NB4 (cell line): Measurements from ENCODE around the gene CHRNE.

ENCODE experiments used
- DNase-seq: peaks from one replicate; pipeline ENCODE4 v3.0.0; 2010; ENCODE audit warnings: low read depth
- H3K4me3 ChIP-seq: one replicate; pipeline ENCODE4 v1.5.1; 2011; ENCODE audit warnings: mild to moderate bottlenecking, low read depth, low read length, moderate library complexity
- MYC ChIP-seq: IDR thresholded peaks from 2 replicates; pipeline ENCODE4 v1.6.1; 2011; ENCODE audit warnings: low read depth, low read length
- POLR2A ChIP-seq: IDR thresholded peaks from 2 replicates; pipeline ENCODE4 v1.6.1; 2011; ENCODE audit warnings: mild to moderate bottlenecking; ENCODE audit not compliant: insufficient read length; ENCODE audit errors: extremely low read depth
- TF ChIP-seq, protein P1 (sequence below): IDR thresholded peaks from one replicate; pipeline ENCODE4 v1.5.1; 2012; ENCODE audit warnings: low read depth, low read length
- TF ChIP-seq, protein P2 (sequence below): IDR thresholded peaks from 2 replicates; pipeline ENCODE4 v1.6.1; 2011; ENCODE audit warnings: low read depth, low read length

Gene CHRNE

DNA sequence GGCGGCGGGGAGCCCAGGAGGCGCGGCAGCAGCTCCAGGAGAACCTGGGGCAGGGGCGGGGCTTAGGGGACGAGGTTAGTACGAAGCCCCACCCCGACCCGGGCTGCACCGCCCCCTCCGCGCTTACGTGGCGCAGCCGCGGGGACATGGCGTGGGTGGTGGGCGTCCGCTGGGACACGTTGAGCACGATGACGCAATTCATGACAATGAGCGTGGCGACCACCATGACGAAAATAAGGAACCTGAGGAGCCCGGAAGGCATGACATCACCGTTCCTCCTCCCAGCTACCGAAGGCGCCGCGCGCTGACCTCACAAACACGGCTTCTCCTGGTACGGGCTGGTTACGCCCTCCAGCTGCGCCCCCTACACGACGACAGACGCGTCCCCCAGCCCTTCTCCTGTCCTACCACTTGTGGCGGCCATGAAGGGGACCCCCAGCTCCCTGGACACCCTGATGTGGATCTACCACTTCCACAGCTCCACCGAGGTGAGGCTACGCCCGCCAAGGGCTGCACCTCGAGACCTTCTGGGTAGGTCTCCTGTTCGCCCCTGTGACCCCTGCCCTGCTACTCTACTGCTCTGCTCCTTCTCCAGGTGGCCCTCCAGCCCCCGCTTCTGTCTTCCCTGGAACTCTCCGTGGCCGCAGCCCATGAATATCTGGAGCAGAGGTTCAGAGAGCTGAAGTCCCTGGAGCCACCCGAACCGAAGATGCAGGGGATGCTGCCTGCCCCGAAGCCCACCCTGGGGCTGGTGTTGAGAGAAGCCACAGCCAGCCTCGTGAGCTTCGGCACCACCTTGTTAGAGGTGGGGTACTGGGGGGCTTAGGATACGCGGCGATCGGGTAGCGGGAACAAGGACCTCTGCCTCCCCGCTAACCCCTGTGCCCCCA lies 3.3 kb downstream of the CHRNE start, which contains the start of gene C17orf107:
TSS of gene C17orf107 (plus strand) at position 196 of the 890 bp plus-strand sequence. CDS start at position 423, 227 bp downstream.
- H3K4me3 ChIP-seq, result no peak within 1 kb of the TSS
- TF ChIP-seq, protein P1, sequence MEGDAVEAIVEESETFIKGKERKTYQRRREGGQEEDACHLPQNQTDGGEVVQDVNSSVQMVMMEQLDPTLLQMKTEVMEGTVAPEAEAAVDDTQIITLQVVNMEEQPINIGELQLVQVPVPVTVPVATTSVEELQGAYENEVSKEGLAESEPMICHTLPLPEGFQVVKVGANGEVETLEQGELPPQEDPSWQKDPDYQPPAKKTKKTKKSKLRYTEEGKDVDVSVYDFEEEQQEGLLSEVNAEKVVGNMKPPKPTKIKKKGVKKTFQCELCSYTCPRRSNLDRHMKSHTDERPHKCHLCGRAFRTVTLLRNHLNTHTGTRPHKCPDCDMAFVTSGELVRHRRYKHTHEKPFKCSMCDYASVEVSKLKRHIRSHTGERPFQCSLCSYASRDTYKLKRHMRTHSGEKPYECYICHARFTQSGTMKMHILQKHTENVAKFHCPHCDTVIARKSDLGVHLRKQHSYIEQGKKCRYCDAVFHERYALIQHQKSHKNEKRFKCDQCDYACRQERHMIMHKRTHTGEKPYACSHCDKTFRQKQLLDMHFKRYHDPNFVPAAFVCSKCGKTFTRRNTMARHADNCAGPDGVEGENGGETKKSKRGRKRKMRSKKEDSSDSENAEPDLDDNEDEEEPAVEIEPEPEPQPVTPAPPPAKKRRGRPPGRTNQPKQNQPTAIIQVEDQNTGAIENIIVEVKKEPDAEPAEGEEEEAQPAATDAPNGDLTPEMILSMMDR, result no peak
- TF ChIP-seq MYC, result no peak
- TF ChIP-seq, protein P2, sequence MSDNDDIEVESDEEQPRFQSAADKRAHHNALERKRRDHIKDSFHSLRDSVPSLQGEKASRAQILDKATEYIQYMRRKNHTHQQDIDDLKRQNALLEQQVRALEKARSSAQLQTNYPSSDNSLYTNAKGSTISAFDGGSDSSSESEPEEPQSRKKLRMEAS, result no peak
- TF ChIP-seq POLR2A, result no peak
- DNase-seq, result peak; percentile 21

DNA sequence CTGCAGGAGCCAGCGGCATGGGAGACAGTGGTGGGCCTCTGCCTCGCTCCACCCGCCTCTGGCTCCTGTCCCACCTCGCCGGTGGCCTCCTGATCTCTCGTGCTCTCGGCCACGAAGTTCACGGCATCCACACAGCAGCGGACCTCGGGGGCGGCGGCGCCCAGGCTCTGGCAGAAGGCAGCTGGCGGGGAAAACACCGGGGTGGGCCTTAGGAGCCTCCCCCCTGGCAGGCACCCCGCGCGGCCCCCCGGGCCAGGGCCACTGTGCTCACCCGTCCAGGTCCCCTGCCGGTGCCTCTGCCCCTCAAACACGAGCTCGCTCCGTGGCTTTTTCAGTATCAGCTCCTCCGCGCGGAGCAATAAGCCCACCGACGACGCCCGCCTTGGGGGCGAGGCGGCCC lies 4.0 kb downstream of the CHRNE start:
- no peak overlapping the region for H3K4me3 ChIP-seq
- DNase-seq, result no peak
- TF ChIP-seq, protein P2, result no peak
- TF ChIP-seq MYC (no peak), POLR2A (no peak)
- TF ChIP-seq, protein P1, result no peak

DNA sequence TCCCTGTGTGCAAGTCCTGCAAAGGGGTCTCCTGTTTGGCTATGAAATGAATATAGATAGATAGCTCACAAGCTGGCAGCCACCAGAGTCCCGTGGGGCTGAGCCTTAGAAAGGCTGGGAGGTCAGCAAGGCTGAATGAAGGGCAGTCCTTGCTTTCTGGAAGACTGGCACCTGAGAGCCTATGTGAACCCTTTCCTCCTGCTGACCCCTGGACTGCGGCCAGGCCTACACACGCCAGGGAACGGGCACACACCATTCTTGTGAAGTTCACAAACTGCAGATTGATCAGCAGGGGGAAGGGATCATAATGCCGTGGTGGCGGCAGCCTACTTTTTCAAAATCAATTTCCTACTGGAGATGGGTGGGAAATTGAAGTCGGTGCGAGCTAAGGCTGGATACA lies 4.5 kb downstream of the CHRNE start:
- no peak for DNase-seq
- no peak overlapping the region for H3K4me3 ChIP-seq
- TF ChIP-seq, protein P1, result no peak
- TF ChIP-seq, protein P2, result no peak

DNA sequence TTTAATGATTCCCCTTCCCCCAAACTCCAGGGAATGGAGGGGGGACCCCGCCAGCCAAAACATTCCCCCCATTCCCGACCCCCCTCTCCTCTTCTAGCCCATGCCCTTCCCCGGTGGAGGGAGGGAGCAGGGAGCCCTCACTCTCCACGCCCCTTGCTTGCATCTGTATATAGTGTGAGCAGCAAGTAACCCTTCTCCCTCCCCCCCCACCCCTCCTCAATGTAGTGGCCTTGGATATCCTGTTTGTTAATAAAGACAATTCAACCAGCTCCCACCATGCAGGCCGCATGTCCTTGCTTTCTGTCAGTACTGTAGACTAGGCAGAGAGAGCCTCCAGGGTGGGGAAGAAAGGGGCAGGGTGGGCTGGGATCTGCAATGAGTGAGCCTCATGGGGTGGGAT lies 5.1 kb downstream of the CHRNE start:
- no peak overlapping the region for H3K4me3 ChIP-seq
- TF ChIP-seq, protein P1, result no peak
- TF ChIP-seq, protein P2, result no peak
- TF ChIP-seq MYC, result no peak
- no peak for TF ChIP-seq POLR2A
- DNase-seq, result no peak

DNA sequence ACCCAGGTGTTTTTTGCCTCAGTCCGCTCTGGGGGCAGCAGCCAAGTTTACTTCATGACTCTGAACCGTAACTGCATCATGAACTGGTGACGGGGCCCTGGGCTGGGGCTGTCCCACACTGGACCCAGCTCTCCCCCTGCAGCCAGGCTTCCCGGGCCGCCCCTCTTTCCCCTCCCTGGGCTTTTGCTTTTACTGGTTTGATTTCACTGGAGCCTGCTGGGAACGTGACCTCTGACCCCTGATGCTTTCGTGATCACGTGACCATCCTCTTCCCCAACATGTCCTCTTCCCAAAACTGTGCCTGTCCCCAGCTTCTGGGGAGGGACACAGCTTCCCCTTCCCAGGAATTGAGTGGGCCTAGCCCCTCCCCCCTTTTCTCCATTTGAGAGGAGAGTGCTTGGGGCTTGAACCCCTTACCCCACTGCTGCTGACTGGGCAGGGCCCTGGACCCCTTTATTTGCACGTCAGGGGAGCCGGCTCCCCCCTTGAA lies 5.7 kb downstream of the CHRNE start:
- TF ChIP-seq, protein P1, result no peak
- TF ChIP-seq POLR2A (no peak), MYC (no peak)
- TF ChIP-seq, protein P2, result no peak
- DNase-seq, result no peak
- no peak overlapping the region for H3K4me3 ChIP-seq
